Liver (tissue), 9 donors: ENCODE data around the gene CSMD2. TPM values are rescaled to one million over a fixed set of nuclear protein-coding genes. Genes with fewer than 3 reads are reported as not detected.

Experiments
- DNase-seq: peaks from one replicate; pipeline ENCODE4 v3.0.0-alpha.2; 2017; ENCODE audit warnings: low spot score
- H3K27ac ChIP-seq, 2 donors: one replicate each; pipeline ENCODE4 v1.7.0; 2013; ENCODE audit warnings: inconsistent platforms in 2 of 2, low read length in 2 of 2, control low read depth in 1 of 2, low read depth in 1 of 2, mild to moderate bottlenecking in 1 of 2
- H3K27me3 ChIP-seq, 4 donors: one replicate each; pipeline versions ENCODE4 v1.6.1 to v1.7.0; 2013; ENCODE audit warnings: low read length in 3 of 4, inconsistent platforms in 1 of 4, mild to moderate bottlenecking in 1 of 4, moderate library complexity in 1 of 4; ENCODE audit not compliant: control insufficient read depth in 4 of 4, insufficient read depth in 4 of 4
- H3K36me3 ChIP-seq, 4 donors: one replicate each; pipeline versions ENCODE4 v1.6.1 to v1.7.0; 2013; ENCODE audit warnings: low read length in 3 of 4, mild to moderate bottlenecking in 3 of 4, low read depth in 1 of 4, moderate library complexity in 1 of 4; ENCODE audit not compliant: control insufficient read depth in 4 of 4, insufficient read depth in 3 of 4
- H3K4me1 ChIP-seq, 4 donors: one replicate each; pipeline versions ENCODE4 v1.6.1 to v1.7.0; 2013; ENCODE audit warnings: low read length in 3 of 4, mild to moderate bottlenecking in 3 of 4, moderate library complexity in 1 of 4; ENCODE audit not compliant: control insufficient read depth in 4 of 4, insufficient read depth in 4 of 4
- H3K4me3 ChIP-seq, 3 donors: one replicate each; pipeline versions ENCODE4 v1.6.1 to v1.7.0; 2013; ENCODE audit warnings: low read length in 3 of 3, control low read depth in 1 of 3, low read depth in 1 of 3, mild to moderate bottlenecking in 1 of 3
- H3K9ac ChIP-seq, 2 donors: one replicate each; pipeline ENCODE4 v1.7.0; 2013; ENCODE audit warnings: low read length in 2 of 2, mild to moderate bottlenecking in 2 of 2, moderate library complexity in 2 of 2, control low read depth in 1 of 2, low read depth in 1 of 2
- H3K9me3 ChIP-seq, 4 donors: one replicate each; pipeline versions ENCODE4 v1.6.1 to v1.7.0; 2013; ENCODE audit warnings: low read length in 3 of 4; ENCODE audit not compliant: control insufficient read depth in 4 of 4
- ATF3 ChIP-seq: IDR thresholded peaks from 2 replicates; pipeline ENCODE4 v1.6.1; 2016; ENCODE audit warnings: antibody characterized with exemption
- EGR1 ChIP-seq, 2 donors: IDR thresholded peaks; 2 replicates each; pipeline ENCODE4 v1.6.1; 2016 to 2018; ENCODE audit warnings: antibody characterized with exemption in 2 of 2, low read depth in 2 of 2
- FOXA1 ChIP-seq: IDR thresholded peaks from 2 replicates; pipeline ENCODE4 v1.6.1; 2016; ENCODE audit warnings: antibody characterized with exemption
- FOXA2 ChIP-seq: IDR thresholded peaks from 2 replicates; pipeline ENCODE4 v1.6.1; 2016; ENCODE audit warnings: antibody characterized with exemption
- GABPA ChIP-seq, 2 donors: IDR thresholded peaks in 1 of 2; conservative IDR thresholded peaks in 1 of 2; 2 replicates each; pipeline ENCODE4 v1.6.1; 2016; ENCODE audit warnings: antibody characterized with exemption in 2 of 2, mild to moderate bottlenecking in 1 of 2, moderate library complexity in 1 of 2
- HNF4A ChIP-seq, 2 donors: conservative IDR thresholded peaks; 2 replicates each; pipeline ENCODE4 v1.6.1; 2016; ENCODE audit warnings: antibody characterized with exemption in 2 of 2, mild to moderate bottlenecking in 2 of 2
- HNF4G ChIP-seq: IDR thresholded peaks from 2 replicates; pipeline ENCODE4 v1.6.1; 2016; ENCODE audit warnings: antibody characterized with exemption
- JUND ChIP-seq, 2 donors: IDR thresholded peaks; 2 replicates each; pipeline ENCODE4 v1.6.1; 2016; ENCODE audit warnings: antibody characterized with exemption in 2 of 2
- MAX ChIP-seq: IDR thresholded peaks from 2 replicates; pipeline ENCODE4 v1.6.1; 2016; ENCODE audit warnings: antibody characterized with exemption
- NR2F2 ChIP-seq: IDR thresholded peaks from 2 replicates; pipeline ENCODE4 v1.6.1; 2016; ENCODE audit warnings: antibody characterized with exemption
- RAD21 ChIP-seq, 2 donors: IDR thresholded peaks; 2 replicates each; pipeline ENCODE4 v1.6.1; 2016; ENCODE audit warnings: antibody characterized with exemption in 2 of 2, mild to moderate bottlenecking in 2 of 2
- REST ChIP-seq: IDR thresholded peaks from 2 replicates; pipeline ENCODE4 v1.6.1; 2016; ENCODE audit warnings: antibody characterized with exemption, mild to moderate bottlenecking
- RXRA ChIP-seq, 2 donors: IDR thresholded peaks; 2 replicates each; pipeline ENCODE4 v1.6.1; 2017 to 2018; ENCODE audit warnings: antibody characterized with exemption in 2 of 2, mild to moderate bottlenecking in 1 of 2
- SP1 ChIP-seq: IDR thresholded peaks from 2 replicates; pipeline ENCODE4 v1.6.1; 2018; ENCODE audit warnings: antibody characterized with exemption, mild to moderate bottlenecking
- YY1 ChIP-seq: IDR thresholded peaks from 2 replicates; pipeline ENCODE4 v1.6.1; 2016; ENCODE audit warnings: antibody characterized with exemption, mild to moderate bottlenecking
- ZBTB33 ChIP-seq: IDR thresholded peaks from 2 replicates; pipeline ENCODE4 v1.6.1; 2016; ENCODE audit warnings: antibody characterized with exemption
- WGBS: extraction: QIAGEN DNeasy Blood & Tissue Kit; methylation state at CpG from one replicate; pipeline ENCODE4 v1.1.7; 2013; 5-methylcytosine and 5-hydroxymethylcytosine counted together
- polyA plus RNA-seq, 2 donors: library from polyadenylated mRNA; stranded (reverse) in 1 of 2; unstranded in 1 of 2; fragments of 200-250 nt in 1 of 2; fragments of >200 nt in 1 of 2; fragmentation: Nextera tagmentation in 1 of 2; extraction: Ambion mirVana in 1 of 2; gene quantifications; one replicate each; pipeline versions ENCODE4 v1.2.1 to v1.2.3, GENCODE V29; 2013 to 2015
- total RNA-seq, 2 donors: library from RNA; depleted of rRNA; stranded (reverse); fragments of >200 nt; gene quantifications; one replicate each; pipeline ENCODE4 v1.2.3, GENCODE V29; 2014
- TF ChIP-seq, protein P1 (sequence below): fragments of 150-350 bp; IDR thresholded peaks from 2 replicates; pipeline ENCODE4 v1.5.1; 2017; ENCODE audit warnings: improper control_type of control experiment, low read depth, low read length; ENCODE audit not compliant: missing input control
- donor health status: healthy.
- donor health status: healthy.
- donor health status: healthy.
- donor health status: healthy.
- donor health status: healthy.

The CSMD2 gene
- total and polyA plus RNA-seq, 4 donors = 0.08 to 0.09 TPM; not detected in 2

DNA sequence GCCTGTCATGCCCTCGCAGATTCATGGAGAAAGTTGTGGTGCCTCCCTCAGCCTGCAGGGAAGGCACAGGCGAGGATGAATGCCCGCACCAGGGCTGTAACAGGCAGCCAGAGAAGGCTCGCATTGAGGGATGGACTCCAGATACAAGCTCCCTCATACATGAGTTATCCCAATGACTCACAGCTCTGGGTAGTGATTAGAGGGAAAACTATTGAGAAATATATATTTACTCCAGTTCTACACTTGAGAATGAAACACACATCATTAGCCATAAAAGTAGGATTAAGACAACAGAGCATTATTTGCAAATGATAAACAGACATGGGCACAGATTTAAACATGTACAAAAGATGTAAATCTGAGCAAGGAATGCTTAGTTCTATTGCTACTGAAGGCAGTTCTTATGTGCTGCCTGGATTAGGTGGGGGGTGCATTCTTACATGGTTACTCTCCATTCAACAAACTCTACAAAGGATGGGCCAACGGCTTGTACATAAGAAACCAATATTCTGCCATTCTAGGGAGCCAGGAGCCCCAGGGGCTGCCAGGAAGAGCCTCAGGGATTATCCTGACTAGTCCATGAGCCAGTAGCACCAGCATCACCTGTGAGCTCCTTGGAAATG is 97.9 kb downstream of the CSMD2 start:
- Histone ChIP-seq H3K27me3 (peaks cover 0 to 2% (median 0%) of the 10 kb centered on the region in 4 donors), H3K4me1 (no peaks in the 10 kb centered on the region), H3K4me3 (no peak overlapping the region), H3K27ac (no peak overlapping the region), H3K36me3 (no peaks in the 10 kb centered on the region), H3K9me3 (no peaks in the 10 kb centered on the region), H3K9ac (no peak overlapping the region)
- DNase-seq = no peak
- TF ChIP-seq NR2F2 = no peak
- TF ChIP-seq SP1 = no peak
- TF ChIP-seq ATF3 = no peak
- no peak for TF ChIP-seq MAX
- TF ChIP-seq ZBTB33 = no peak
- TF ChIP-seq FOXA2 = no peak
- TF ChIP-seq REST = no peak
- no peak for TF ChIP-seq FOXA1
- TF ChIP-seq GABPA (IDR thresholded peaks at IDR 0.05 in 1 of 2, conservative IDR thresholded peaks at IDR 0.05 in 1 of 2) = no peak
- TF ChIP-seq JUND (IDR thresholded peaks at IDR 0.05) = no peak
- TF ChIP-seq HNF4G = no peak
- no peak for TF ChIP-seq RAD21 (IDR thresholded peaks at IDR 0.05)
- TF ChIP-seq EGR1 (IDR thresholded peaks at IDR 0.05; ENCODE audit: low read depth in 2 of 2) = no peak
- no peak for TF ChIP-seq HNF4A (conservative IDR thresholded peaks at IDR 0.05)
- TF ChIP-seq RXRA (IDR thresholded peaks at IDR 0.05) = no peak
- no peak for TF ChIP-seq YY1
- TF ChIP-seq, protein P1, sequence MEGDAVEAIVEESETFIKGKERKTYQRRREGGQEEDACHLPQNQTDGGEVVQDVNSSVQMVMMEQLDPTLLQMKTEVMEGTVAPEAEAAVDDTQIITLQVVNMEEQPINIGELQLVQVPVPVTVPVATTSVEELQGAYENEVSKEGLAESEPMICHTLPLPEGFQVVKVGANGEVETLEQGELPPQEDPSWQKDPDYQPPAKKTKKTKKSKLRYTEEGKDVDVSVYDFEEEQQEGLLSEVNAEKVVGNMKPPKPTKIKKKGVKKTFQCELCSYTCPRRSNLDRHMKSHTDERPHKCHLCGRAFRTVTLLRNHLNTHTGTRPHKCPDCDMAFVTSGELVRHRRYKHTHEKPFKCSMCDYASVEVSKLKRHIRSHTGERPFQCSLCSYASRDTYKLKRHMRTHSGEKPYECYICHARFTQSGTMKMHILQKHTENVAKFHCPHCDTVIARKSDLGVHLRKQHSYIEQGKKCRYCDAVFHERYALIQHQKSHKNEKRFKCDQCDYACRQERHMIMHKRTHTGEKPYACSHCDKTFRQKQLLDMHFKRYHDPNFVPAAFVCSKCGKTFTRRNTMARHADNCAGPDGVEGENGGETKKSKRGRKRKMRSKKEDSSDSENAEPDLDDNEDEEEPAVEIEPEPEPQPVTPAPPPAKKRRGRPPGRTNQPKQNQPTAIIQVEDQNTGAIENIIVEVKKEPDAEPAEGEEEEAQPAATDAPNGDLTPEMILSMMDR = no peak
- WGBS = 82% methylated on average over 5 of the region's 5 CpGs
